GM21528 (cell line): ENCODE measurements around the gene KRTAP12-4.
"Not testable (repeated sequence)": the region's sequence is repeated elsewhere in the genome, so short reads cannot be mapped to it uniquely, and the experiment has no call there.

ENCODE experiments used
- ATAC-seq: cut with Tn5 transposase; IDR thresholded peaks from one replicate; pipeline ENCODE4 v1.9.1; 2021; ENCODE audit warnings: mild to moderate bottlenecking, moderate library complexity; ENCODE audit not compliant: unreplicated experiment, low FRiP score

Gene KRTAP12-4

DNA sequence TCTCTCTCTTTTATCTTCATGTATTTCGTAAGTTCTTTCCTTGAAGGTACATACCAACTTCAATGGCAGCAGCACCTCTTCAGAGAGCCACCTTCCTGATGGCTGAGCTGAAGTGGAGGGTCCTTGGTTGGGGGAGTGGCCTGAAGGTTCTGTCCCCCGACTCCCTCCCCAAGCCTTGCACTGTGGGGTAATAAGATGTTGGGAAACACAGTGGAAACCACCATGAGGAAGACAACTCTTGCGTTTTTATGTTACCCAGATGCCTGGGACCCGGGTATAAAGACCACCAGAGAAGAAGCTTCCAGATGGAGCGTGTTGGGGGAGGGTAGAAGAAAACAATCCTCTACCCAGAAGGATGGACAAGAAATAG lies 4.1 kb upstream of the KRTAP12-4 start:
- ATAC-seq, result no peak

DNA sequence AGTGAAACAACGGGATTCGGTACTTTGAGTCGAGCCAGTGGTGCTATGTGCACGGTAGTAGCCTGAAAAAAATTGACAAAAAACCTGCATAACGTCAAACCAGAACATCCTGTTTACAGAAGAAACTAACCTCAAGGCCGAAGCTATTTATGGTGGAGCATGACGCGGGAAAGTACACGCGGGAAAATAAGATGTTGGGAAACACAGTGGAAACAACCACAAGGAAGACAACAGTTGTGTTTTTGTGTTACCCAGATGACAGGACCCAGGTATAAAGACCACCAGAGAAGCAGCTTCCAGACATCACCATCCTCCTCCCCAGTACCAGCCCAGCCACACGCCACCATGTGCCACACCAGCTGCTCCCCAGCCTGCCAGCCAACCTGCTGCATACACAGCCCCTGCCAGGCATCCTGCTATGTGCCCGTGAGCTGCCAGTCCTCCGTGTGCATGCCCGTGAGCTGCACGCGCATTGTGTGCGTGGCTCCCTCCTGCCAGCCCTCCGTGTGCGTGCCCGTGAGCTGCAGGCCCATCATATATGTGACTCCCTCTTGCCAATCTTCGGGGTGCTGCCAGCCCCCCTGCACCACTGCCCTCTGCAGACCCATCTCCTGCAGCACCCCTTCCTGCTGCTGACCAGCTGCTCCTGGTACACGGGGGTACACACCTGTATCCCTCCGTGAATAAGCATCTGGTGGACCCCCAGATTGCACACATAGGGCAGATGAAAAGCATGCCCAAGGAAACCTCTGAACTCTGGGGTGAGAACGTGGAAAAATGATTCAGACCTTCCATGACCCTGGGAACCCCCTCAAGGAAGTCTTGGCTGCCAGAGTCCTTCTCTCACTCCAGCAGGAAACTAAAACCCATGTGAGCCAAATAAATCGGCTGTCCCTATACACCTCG lies 3.4 kb upstream of the KRTAP12-4 start, which contains the start of gene KRTAP12-3:
TSS of gene KRTAP12-3 (plus strand) at position 298 of the 906 bp plus-strand sequence. CDS start at position 346, 48 bp downstream.
- ATAC-seq, result no peak

DNA sequence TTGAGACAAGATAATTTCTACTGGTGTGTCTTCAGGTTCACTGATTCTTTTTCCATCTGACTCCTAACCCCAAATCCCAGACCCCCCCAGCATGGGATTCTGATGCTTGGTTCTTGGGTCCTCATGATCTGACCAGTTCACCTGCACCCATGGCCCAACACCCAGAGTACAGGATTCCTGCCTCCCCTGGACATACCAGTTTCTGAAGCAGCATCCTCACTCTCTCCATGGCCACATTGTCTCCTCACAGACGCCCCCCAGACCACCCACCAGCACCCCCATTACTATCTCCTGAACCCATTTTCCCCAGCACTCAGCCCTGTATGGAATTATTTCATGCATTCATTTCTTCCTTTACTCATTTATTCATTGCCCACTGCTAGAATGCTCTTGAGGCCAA lies 2.4 kb upstream of the KRTAP12-4 start:
- no peak for ATAC-seq

GRCh38 chr21:44653656-44654575 lies 543 bp downstream of the KRTAP12-4 start:
- no peak for ATAC-seq

DNA sequence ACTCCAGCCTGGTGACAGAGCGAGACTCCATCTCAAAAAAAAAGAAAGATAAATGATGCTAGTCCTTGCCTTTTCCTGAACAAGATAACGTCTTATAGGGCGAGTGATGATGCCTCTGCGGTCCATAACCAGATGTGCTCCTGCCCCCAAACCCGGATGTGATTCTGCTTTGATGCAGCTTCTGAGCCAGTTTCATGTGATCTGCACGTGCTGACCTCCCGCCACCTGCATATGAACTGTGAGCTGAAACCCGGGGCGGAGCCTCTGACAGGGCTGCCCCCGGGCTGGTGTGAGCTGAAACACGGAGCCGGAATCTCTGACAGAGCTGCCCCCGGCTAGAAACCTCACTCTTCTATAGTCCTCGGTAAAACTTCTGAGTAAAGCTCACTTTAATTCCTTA lies 1.3 kb downstream of the KRTAP12-4 start:
- no peak for ATAC-seq

DNA sequence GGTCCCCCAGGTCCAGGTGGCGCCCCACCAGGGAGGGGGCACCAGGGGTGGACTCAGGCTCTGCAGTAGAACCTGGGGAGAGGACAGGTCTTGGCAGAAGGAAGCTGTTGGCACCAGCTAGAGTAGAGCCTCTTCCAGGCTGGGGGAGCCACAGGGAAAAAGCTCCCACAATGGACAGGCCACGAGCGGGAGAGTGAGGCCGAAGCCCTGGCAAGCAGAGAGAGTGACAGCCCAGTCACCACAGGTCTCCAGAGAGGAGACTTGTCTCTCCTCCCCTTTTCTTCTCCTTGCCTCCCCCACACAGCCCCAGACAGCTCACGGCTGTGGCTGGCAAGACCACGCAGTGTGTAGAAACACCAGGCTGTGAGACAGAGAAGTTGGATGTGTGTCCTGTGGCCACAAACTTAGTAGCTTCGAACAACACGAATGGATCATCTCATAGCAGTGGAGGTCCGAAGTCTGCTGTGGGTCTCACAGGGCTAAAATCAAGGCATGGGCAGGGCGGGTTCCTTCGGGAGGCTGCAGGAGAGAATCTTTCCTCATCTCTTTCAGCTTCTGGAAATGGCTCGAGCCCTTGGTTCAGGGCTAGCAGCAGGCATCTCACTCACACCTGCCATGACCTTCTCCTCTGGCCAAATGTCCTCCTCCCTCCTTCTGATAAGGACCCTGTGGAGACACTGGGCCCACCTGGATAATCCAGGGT lies 3.3 kb downstream of the KRTAP12-4 start:
- ATAC-seq, result no peak

- ATAC-seq, result no peak
These were observed 4.0 kb downstream of the KRTAP12-4 start for GRCh38 chr21:44650265-44650972.

GRCh38 chr21:44649521-44650100 lies 4.8 kb downstream of the KRTAP12-4 start:
- no peak for ATAC-seq

- no peak for ATAC-seq
These were observed 5.7 kb downstream of the KRTAP12-4 start for GRCh38 chr21:44648557-44649311.

DNA sequence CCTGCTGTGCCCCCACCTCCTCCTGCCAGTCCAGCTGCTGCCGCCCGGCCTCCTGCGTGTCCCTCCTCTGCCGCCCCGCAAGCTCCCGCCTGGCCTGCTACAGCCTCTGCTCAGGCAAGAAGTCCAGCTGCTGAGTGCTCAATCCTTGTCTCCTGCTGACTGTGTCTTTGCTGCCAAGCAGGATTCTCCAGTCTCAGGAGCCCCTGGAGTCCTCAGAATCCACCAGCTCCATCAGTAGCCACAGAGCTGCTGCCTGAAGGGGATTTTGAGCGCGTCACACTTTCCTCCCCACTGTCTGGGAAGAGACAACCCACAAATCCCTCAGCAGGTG lies 7.3 kb downstream of the KRTAP12-4 start:
- ATAC-seq, result no peak

DNA sequence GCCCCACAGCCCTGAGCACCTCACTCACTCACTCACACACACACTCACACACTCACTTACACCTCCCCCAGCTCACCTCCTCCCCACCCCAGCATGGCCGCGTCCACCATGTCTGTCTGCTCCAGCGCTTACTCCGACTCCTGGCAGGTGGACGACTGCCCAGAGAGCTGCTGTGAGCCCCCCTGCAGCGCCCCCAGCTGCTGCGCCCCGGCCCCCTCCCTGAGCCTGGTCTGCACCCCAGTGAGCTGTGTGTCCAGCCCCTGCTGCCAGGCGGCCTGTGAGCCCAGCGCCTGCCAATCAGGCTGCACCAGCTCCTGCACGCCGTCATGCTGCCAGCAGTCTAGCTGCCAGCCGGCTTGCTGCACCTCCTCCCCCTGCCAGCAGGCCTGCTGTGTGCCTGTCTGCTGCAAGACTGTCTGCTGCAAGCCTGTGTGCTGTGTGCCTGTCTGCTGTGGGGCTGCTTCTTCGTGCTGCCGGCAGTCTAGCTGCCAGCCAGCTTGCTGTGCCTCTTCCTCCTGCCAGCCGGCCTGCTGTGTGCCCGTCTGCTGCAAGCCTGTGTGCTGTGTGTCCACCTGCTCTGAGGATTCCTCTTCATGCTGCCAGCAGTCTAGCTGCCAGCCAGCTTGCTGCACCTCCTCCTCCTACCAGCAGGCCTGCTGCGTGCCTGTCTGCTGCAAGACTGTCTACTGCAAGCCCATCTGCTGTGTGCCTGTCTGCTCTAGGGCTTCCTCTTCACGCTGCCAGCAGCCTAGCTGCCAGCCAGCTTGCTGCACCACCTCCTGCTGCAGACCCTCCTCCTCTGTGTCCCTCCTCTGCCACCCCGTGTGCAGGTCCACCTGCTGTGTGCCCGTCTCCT lies 7.9 kb downstream of the KRTAP12-4 start, which contains the start of gene KRTAP10-11:
TSS of gene KRTAP10-11 (plus strand) at position 49 of the 856 bp plus-strand sequence. CDS start at position 94, 45 bp downstream.
- ATAC-seq, result not testable (repeated sequence)

- no peak for ATAC-seq
These were observed 9.6 kb downstream of the KRTAP12-4 start for GRCh38 chr21:44644878-44645277.

- no peak for ATAC-seq
These were observed 10.6 kb downstream of the KRTAP12-4 start for GRCh38 chr21:44643741-44644310.

GRCh38 chr21:44640761-44641160 lies 13.7 kb downstream of the KRTAP12-4 start:
- no peak for ATAC-seq

GRCh38 chr21:44639331-44639655 lies 15.2 kb downstream of the KRTAP12-4 start:
- ATAC-seq, result no peak

- ATAC-seq, result not testable (repeated sequence)
These were observed 15.7 kb downstream of the KRTAP12-4 start for GRCh38 chr21:44638506-44639330.

DNA sequence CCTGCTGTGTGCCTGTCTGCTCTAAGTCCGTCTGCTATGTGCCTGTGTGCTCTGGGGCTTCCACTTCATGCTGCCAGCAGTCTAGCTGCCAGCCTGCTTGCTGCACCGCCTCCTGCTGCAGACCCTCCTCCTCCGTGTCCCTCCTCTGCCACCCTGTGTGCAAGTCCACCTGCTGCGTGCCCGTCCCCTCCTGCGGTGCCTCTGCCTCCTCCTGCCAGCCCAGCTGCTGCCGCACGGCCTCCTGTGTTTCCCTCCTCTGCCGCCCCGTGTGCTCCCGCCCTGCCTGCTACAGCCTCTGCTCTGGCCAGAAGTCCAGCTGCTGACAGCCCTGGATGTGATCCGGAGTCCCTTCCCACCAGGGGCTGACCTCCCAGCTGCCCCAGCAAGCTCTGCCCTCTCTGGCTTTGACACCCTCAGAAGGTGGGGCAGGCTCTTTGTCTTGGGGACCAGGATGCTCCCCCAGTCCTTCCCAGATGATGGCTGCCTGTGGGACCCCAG lies 16.6 kb downstream of the KRTAP12-4 start:
- not testable (repeated sequence) for ATAC-seq
